HepG2 (cell line): ENCODE measurements around the gene LGALS16. TPM values are rescaled to one million over a fixed set of nuclear protein-coding genes. Genes with fewer than 3 reads are reported as not detected.
"Not testable (repeated sequence)": the region's sequence is repeated elsewhere in the genome, so short reads cannot be mapped to it uniquely, and the experiment has no call there.

ENCODE experiments used
- ATAC-seq: fragments of 200-7000 bp; cut with Tn5 transposase; 3 replicates; pipeline ENCODE4 v1.9.1; 2020; ENCODE audit warnings: mild to moderate bottlenecking, moderate library complexity
- BruUV-seq: library from RNA; stranded (reverse); fragments of 400-500 nt; replicated peaks from 2 replicates; lab custom pipeline; 2021; lab: Mats Ljungman, UMichigan
- CTCF ChIA-PET: fragments of 300-600 bp; formaldehyde crosslinking; extraction: SDS; loops from one replicate; lab custom pipeline; 2021; ENCODE audit warnings: low total read pairs, inconsistent platforms, low intra/inter-chr PET ratio; lab: Yijun Ruan, JAX
- POLR2A ChIA-PET: fragments of 350-600 bp; sonication (Branson Sonifier 250); formaldehyde crosslinking; loops from one replicate; lab custom pipeline; 2020; ENCODE audit warnings: antibody characterized with exemption, inconsistent platforms; lab: Yijun Ruan, JAX
- DNase-seq: peaks from one replicate; pipeline ENCODE4 v3.0.0-alpha.2; 2015; ENCODE audit warnings: low spot score
- FAIRE-seq: peaks from 3 replicates; lab custom pipeline; 2011; peaks lifted over from hg19 to GRCh38; lab: Jason Lieb, UNC
- H2AFZ ChIP-seq: one replicate; pipeline ENCODE4 v1.6.1; 2011; ENCODE audit warnings: low read length, inconsistent platforms
- H3K27ac ChIP-seq: fragments of 300-600 bp; 3 replicates; pipeline ENCODE4 v1.8.0; 2011; ENCODE audit warnings: mixed run types, mild to moderate bottlenecking, mixed read lengths, low read length, inconsistent platforms; ENCODE audit not compliant: insufficient read depth; ENCODE audit errors: extremely low read length
- H3K27me3 ChIP-seq, 2 experiments: fragments of 200-600 bp in 1 of 2; 2 replicates in 1 of 2; 3 replicates in 1 of 2; pipeline versions ENCODE4 v1.6.0 to v1.8.0; 2011; ENCODE audit warnings: low read length in 2 of 2, mild to moderate bottlenecking in 2 of 2, moderate library complexity in 2 of 2, inconsistent platforms in 1 of 2; ENCODE audit not compliant: insufficient read depth in 2 of 2, control insufficient read depth in 1 of 2
- H3K36me3 ChIP-seq, 2 experiments: fragments of 200-600 bp in 1 of 2; replicated peaks in 1 of 2; 2 replicates in 1 of 2; 3 replicates in 1 of 2; pipeline versions ENCODE4 v1.5.1 to v1.8.0; 2011; ENCODE audit warnings: low read length in 2 of 2, inconsistent platforms in 1 of 2; ENCODE audit not compliant: insufficient read depth in 2 of 2, control insufficient read depth in 1 of 2
- H3K4me1 ChIP-seq: 2 replicates; pipeline ENCODE4 v1.5.1; 2012; ENCODE audit warnings: low read length, inconsistent platforms; ENCODE audit not compliant: insufficient read depth
- H3K4me2 ChIP-seq: 2 replicates; pipeline ENCODE4 v1.6.0; 2011; ENCODE audit warnings: low read depth, low read length, inconsistent platforms
- H3K4me3 ChIP-seq, 3 experiments: fragments of 200-600 bp in 1 of 3; sonication (generic), shearing (Covaris generic) in 1 of 3; replicated peaks in 1 of 3; 2 replicates each; pipeline ENCODE4 v1.5.1; 2011 to 2016; ENCODE audit warnings: low read length in 3 of 3, inconsistent platforms in 2 of 3, low read depth in 2 of 3, mild to moderate bottlenecking in 2 of 3, control low read depth in 1 of 3, mixed read lengths in 1 of 3; ENCODE audit not compliant: insufficient read depth in 1 of 3
- H3K79me2 ChIP-seq: one replicate; pipeline ENCODE4 v1.6.1; 2011; ENCODE audit warnings: low read length, inconsistent platforms; ENCODE audit not compliant: insufficient read depth
- H3K9ac ChIP-seq: 2 replicates; pipeline ENCODE4 v1.6.0; 2011; ENCODE audit warnings: mild to moderate bottlenecking, low read depth, low read length, inconsistent platforms; ENCODE audit not compliant: insufficient read depth
- H3K9me3 ChIP-seq: 2 replicates; pipeline ENCODE4 v1.5.1; 2012; ENCODE audit warnings: mild to moderate bottlenecking, low read length
- H4K20me1 ChIP-seq: 2 replicates; pipeline ENCODE4 v1.6.0; 2011; ENCODE audit warnings: inconsistent platforms, mild to moderate bottlenecking, low read length, moderate library complexity; ENCODE audit not compliant: insufficient read depth
- ARNT2 ChIP-seq: sonication (generic); formaldehyde crosslinking; IDR thresholded peaks from 2 replicates; pipeline ENCODE4 v1.8.0; 2022; ENCODE audit warnings: mild to moderate bottlenecking, low read depth, missing genetic modification reagents, moderate library complexity
- BRD4 ChIP-seq: sonication (generic); formaldehyde crosslinking; IDR thresholded peaks from 2 replicates; pipeline ENCODE4 v1.4.0; 2020; ENCODE audit warnings: missing genetic modification reagents
- MAFK ChIP-seq, 2 experiments: IDR thresholded peaks in 1 of 2; conservative IDR thresholded peaks in 1 of 2; 2 replicates each; pipeline ENCODE4 v1.6.1; 2011; ENCODE audit warnings: improper control_type of control experiment in 2 of 2, low read length in 2 of 2
- MEIS2 ChIP-seq: sonication (generic); formaldehyde crosslinking; IDR thresholded peaks from 2 replicates; pipeline ENCODE4 v1.9.0; 2021; ENCODE audit warnings: mild to moderate bottlenecking, missing genetic modification reagents
- YEATS2 ChIP-seq: sonication (generic); formaldehyde crosslinking; IDR thresholded peaks from 2 replicates; pipeline ENCODE4 v1.4.0; 2020; ENCODE audit warnings: missing genetic modification reagents, borderline replicate concordance
- ZMYM2 ChIP-seq: sonication (generic); formaldehyde crosslinking; IDR thresholded peaks from 2 replicates; pipeline ENCODE4 v1.8.0; 2022; ENCODE audit warnings: mild to moderate bottlenecking, missing genetic modification reagents
- ZNF30 ChIP-seq: sonication (generic); formaldehyde crosslinking; IDR thresholded peaks from 2 replicates; pipeline ENCODE4 v1.5.0; 2020; ENCODE audit warnings: mild to moderate bottlenecking, missing genetic modification reagents
- ZNF33B ChIP-seq: sonication (generic); formaldehyde crosslinking; IDR thresholded peaks from 2 replicates; pipeline ENCODE4 v1.5.1; 2020; ENCODE audit warnings: mild to moderate bottlenecking, missing genetic modification reagents
- ZNF484 ChIP-seq: sonication (generic); formaldehyde crosslinking; IDR thresholded peaks from 2 replicates; pipeline ENCODE4 v1.5.1; 2020; ENCODE audit warnings: mild to moderate bottlenecking, low read depth, missing genetic modification reagents, borderline replicate concordance
- ZNF614 ChIP-seq: IDR thresholded peaks from 2 replicates; pipeline ENCODE4 v1.6.1; 2018; ENCODE audit warnings: missing biosample characterization, missing genetic modification reagents, inconsistent platforms, borderline replicate concordance
- ZNF761 ChIP-seq: sonication (generic); formaldehyde crosslinking; conservative IDR thresholded peaks from 2 replicates; pipeline ENCODE4 v1.4.0; 2020; ENCODE audit warnings: mild to moderate bottlenecking, missing genetic modification reagents
- ZNF781 ChIP-seq: sonication (generic); formaldehyde crosslinking; IDR thresholded peaks from 2 replicates; pipeline ENCODE4 v1.5.1; 2020; ENCODE audit warnings: borderline replicate concordance, mild to moderate bottlenecking, missing genetic modification reagents; ENCODE audit errors: not compliant biosample characterization
- WGBS: methylation state at CpG from one replicate; pipeline ENCODE4 v1.1.6; 2017; ENCODE audit warnings: low lambda C conversion rate; 5-methylcytosine and 5-hydroxymethylcytosine counted together
- in situ Hi-C: cut with HindIII; loops from 2 replicates; pipeline ENCODE4 v1.10.0; 2017; ENCODE audit warnings: low pct_unique_long_range_greater_than_20kb; ENCODE audit not compliant: extremely low pct_ligation_motif_present
- intact Hi-C: fragments of 100-400 bp; cut with micrococcal nuclease; formaldehyde crosslinking; loops from one replicate; pipeline ENCODE4 v1.10.0; 2022; ENCODE audit not compliant: unreplicated experiment
- polyA plus RNA-seq, 8 experiments: library from polyadenylated mRNA; depleted of rRNA in 3 of 8; stranded (reverse) in 7 of 8; unstranded in 1 of 8; fragments of >200 nt; fragmentation: Illumina TruSeq in 4 of 8; extraction: Trizol in 4 of 8; gene quantifications; 2 replicates each; pipeline versions ENCODE4 v1.2.1 to v1.2.3, GENCODE V29; 2011 to 2016; ENCODE audit warnings: low read depth in 4 of 8, missing spikeins in 1 of 8, mixed read lengths in 1 of 8; ENCODE audit not compliant: insufficient read depth in 1 of 8
- total RNA-seq, 5 experiments: library from RNA; depleted of rRNA; stranded (reverse); fragments of >200 nt; fragmentation: Illumina TruSeq; extraction: Trizol; gene quantifications; 2 replicates each; pipeline ENCODE4 v1.2.3, GENCODE V29; 2016; ENCODE audit warnings: low read depth in 1 of 5
- TF ChIP-seq, protein P1 (sequence below): sonication (generic); formaldehyde crosslinking; IDR thresholded peaks from 2 replicates; pipeline ENCODE4 v1.4.0; 2020; ENCODE audit warnings: missing genetic modification reagents

Gene LGALS16
- total and polyA plus RNA-seq, 2 of the 13 experiments (the other 11 are each of a cell fraction or from before 2014, with no cell fraction given), result not detected

DNA sequence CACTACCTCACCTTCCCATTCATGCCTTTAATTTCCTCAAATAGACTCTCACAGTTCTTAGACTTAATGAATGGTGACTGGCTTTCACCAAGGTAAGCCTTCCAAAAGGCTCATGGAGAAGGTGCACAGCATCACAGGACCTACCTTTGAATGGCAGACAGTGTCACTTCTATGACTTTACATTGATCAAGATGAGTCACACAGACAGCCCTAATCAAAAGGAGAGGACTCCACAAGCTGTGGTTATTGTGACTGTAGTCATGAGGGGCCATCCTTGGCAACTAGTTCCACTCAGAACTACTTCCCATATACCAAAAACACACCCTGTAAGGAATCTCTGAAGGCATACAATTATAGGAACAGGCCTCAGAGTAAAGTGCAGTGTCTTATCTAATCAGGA, 5.9 kb downstream of the LGALS16 start (continued):
- TF ChIP-seq BRD4 (CRISPR knock-in tag) (no peak), ZNF30 (CRISPR knock-in tag) (no peak), ZNF614 (CRISPR knock-in tag) (no peak), MAFK (conservative IDR thresholded peaks at IDR 0.05 in 1 of 2, IDR thresholded peaks at IDR 0.05 in 1 of 2; ENCODE audit: low read length in 2 of 2) (no peak)
- TF ChIP-seq, all 625 proteins: peak for 0

DNA sequence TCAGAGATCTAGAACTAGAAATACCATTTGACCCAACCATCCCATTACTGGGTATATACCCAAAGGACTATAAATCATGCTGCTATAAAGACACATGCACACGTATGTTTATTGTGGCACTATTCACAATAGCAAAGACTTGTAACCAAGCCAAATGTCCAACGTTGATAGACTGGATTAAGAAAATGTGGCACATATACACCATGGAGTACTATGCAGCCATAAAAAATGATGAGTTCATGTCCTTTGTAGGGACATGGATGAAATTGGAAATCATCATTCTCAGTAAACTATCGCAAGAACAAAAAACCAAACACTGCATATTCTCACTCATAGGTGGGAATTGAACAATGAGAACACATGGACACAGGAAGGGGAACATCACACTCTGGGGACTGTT, 14.1 kb downstream of the LGALS16 start:
- H3K4me3 ChIP-seq, POLR2A ChIA-PET, H3K36me3 ChIP-seq, H3K9me3 ChIP-seq, H4K20me1 ChIP-seq, H3K27me3 ChIP-seq, DNase-seq, ATAC-seq, BruUV-seq, FAIRE-seq, H3K27ac ChIP-seq, intact Hi-C loops, H3K9ac ChIP-seq, H3K4me1 ChIP-seq, H3K4me2 ChIP-seq, H2AFZ ChIP-seq, H3K79me2 ChIP-seq: not testable (repeated sequence)
- in situ Hi-C loops, result loop anchor here (5.0 kb wide), 1 partner anchor 118 kb away; no protein-coding TSS in a partner anchor
- CTCF ChIA-PET, result interaction anchor here (1.1 kb wide), 1 partner anchor 118 kb away, joined by 3 read pairs; no protein-coding TSS in a partner anchor
- 20% methylated on average over 3 of the region's 3 CpGs for WGBS

DNA sequence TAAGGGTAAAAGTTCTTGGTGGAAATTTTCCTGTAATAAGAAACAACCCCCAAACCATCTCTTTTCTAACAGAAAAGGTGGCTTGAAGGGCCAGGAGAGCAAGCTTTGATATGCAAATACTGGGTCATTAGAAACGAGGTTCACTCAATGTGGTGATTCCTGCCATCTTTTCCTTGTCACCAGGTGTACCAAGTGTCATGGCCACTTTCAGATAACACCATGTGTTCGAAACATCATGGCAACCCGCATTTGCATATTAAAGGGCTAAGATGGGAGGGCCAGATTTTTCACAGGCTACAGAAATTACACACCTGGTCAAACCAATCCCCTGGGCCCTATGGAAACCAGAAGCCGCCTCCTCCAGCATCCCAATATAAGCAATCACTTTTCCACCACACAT, 15.3 kb downstream of the LGALS16 start:
- ChIA-PET CTCF (interaction anchor here (1.1 to 2.5 kb wide), 2 partner anchors 119 to 120 kb away, joined by 3 to 49 read pairs; no protein-coding TSS in a partner anchor), POLR2A (no interaction called here)
- no peak overlapping the region for H3K27ac ChIP-seq
- intact Hi-C loops, result no loop called here
- no peak overlapping the region for H3K4me3 ChIP-seq
- BruUV-seq, result no TSS peak
- in situ Hi-C loops, result loop anchor here (5.0 kb wide), 1 partner anchor 119 kb away; no protein-coding TSS in a partner anchor
- H3K79me2 ChIP-seq, result no peaks in the 10 kb centered on the region
- no peak overlapping the region for H2AFZ ChIP-seq
- no peak overlapping the region for H3K4me2 ChIP-seq
- FAIRE-seq (no peak), DNase-seq (no peak), ATAC-seq (no peak)
- 21% methylated on average over 3 of the region's 4 CpGs for WGBS
- H3K36me3 ChIP-seq, result no peaks in the 10 kb centered on the region
- no peaks in the 10 kb centered on the region for H3K4me1 ChIP-seq
- no peaks in the 10 kb centered on the region for H4K20me1 ChIP-seq
- H3K27me3 ChIP-seq, result peaks cover 0 to 6% of the 10 kb centered on the region in 2 experiments; a peak in 1 of 5 replicates
- H3K9me3 ChIP-seq, result no peaks in the 10 kb centered on the region; the same call in 1 of the 2 replicates
- H3K9ac ChIP-seq, result no peak overlapping the region
- no peak for TF ChIP-seq YEATS2 (CRISPR knock-in tag)
- TF ChIP-seq ZNF484 (CRISPR knock-in tag), result no peak
- TF ChIP-seq ARNT2 (CRISPR knock-in tag), result no peak
- TF ChIP-seq MEIS2, result no peak
- TF ChIP-seq, protein P1, sequence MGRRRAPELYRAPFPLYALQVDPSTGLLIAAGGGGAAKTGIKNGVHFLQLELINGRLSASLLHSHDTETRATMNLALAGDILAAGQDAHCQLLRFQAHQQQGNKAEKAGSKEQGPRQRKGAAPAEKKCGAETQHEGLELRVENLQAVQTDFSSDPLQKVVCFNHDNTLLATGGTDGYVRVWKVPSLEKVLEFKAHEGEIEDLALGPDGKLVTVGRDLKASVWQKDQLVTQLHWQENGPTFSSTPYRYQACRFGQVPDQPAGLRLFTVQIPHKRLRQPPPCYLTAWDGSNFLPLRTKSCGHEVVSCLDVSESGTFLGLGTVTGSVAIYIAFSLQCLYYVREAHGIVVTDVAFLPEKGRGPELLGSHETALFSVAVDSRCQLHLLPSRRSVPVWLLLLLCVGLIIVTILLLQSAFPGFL (CRISPR knock-in tag), result no peak
- no peak for TF ChIP-seq ZMYM2
- TF ChIP-seq ZNF761, result no peak
- no peak for TF ChIP-seq ZNF33B
- TF ChIP-seq ZNF781 (CRISPR knock-in tag), result no peak
